ENCODE results near the gene UTRN.

Gene UTRN

DNA sequence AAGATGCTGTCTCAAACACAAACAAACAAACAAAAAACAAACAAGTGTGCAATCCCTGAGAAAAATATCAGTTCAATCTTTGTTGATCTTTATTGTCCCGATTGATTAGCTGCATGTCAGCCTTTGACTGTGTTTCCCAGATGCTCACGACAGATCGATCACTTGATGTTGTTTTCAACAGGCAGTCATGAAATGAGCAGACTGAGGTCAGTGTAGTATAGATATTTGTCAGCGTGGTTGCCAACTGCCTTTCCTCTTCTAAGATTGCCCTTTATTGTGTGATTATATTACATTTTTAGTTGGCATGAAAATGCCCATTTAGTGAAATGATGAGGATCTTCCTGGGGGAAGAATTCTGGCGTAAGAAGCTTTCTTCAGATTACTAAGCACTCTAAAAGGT lies 25.6 kb downstream of the UTRN start:
- ChIA-PET CTCF (no interaction called here), POLR2A (no interaction called here)
- no peak for TF ChIP-seq CTCF (IDR thresholded peaks at IDR 0.05; ENCODE audit: insufficient read depth, low read length, missing control alignments)
- no peak for DNase-seq (ENCODE audit: low read depth, low spot score)
- H3K4me3 ChIP-seq (ENCODE audit: low read depth, low read length): no peak overlapping the region

DNA sequence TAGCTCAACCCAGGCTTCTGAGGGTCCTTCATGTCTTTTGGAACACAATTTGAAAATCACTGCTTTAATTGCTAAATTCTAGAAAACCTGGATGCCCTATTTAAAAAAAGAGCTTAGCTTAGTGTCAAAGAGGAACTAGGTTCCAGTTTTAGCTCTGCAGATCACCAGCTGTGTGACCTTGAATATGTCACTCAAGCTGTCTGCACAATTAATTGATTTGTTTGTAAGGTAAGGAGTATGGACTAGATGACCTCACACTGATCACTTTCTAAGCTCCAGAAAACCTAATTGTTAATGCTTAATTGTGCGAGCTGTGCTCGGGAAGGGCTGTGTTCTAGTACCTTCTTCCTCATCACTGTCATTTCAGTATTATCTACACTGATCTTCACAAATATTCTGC lies 26.2 kb downstream of the UTRN start:
- TF ChIP-seq CTCF (IDR thresholded peaks at IDR 0.05; ENCODE audit: insufficient read depth, low read length, missing control alignments): no peak
- ChIA-PET CTCF (no interaction called here), POLR2A (no interaction called here)
- DNase-seq (ENCODE audit: low read depth, low spot score): no peak
- H3K4me3 ChIP-seq (ENCODE audit: low read depth, low read length): no peak overlapping the region

DNA sequence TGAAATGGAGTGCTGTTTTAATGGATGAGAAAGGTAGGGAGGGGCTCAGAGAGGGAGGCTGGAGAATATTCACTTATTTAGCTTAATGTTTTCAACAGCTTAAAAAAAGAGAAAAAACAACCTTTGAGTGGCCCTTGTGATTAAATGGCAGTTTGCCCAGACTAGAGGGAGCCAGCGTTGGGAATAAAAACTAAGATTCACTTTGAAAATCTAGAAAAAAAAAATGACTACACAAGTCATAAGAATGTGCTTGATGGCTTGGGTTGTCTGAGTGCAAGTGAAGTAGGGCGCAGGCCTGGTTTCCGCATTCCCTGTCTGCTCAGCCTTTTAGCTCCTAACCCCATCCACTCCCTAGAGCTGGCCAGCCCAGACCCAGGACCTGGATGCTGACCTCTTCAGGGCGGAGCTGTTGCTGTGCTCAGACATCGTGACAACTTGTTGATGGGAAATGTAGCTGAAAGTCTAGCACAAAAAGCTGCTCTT lies 28.9 kb downstream of the UTRN start:
- H3K4me3 ChIP-seq (ENCODE audit: low read depth, low read length): no peak overlapping the region
- no peak for DNase-seq (ENCODE audit: low read depth, low spot score)
- no peak for TF ChIP-seq CTCF (IDR thresholded peaks at IDR 0.05; ENCODE audit: insufficient read depth, low read length, missing control alignments)
- CTCF ChIA-PET: interaction anchor here (0.6 to 1.0 kb wide), 2 partner anchors 10 to 767 kb away, joined by 3 to 5 read pairs; no protein-coding TSS in a partner anchor
- POLR2A ChIA-PET: no interaction called here

GRCh38 chr6:144314562-144314961 lies 29.4 kb downstream of the UTRN start:
- POLR2A ChIA-PET: no interaction called here
- no peak for DNase-seq (ENCODE audit: low read depth, low spot score)
- no peak for TF ChIP-seq CTCF (IDR thresholded peaks at IDR 0.05; ENCODE audit: insufficient read depth, low read length, missing control alignments)
- CTCF ChIA-PET: interaction anchor here (0.6 to 1.0 kb wide), 2 partner anchors 9 to 768 kb away, joined by 3 to 5 read pairs; no protein-coding TSS in a partner anchor
- no peak overlapping the region for H3K4me3 ChIP-seq (ENCODE audit: low read depth, low read length)

DNA sequence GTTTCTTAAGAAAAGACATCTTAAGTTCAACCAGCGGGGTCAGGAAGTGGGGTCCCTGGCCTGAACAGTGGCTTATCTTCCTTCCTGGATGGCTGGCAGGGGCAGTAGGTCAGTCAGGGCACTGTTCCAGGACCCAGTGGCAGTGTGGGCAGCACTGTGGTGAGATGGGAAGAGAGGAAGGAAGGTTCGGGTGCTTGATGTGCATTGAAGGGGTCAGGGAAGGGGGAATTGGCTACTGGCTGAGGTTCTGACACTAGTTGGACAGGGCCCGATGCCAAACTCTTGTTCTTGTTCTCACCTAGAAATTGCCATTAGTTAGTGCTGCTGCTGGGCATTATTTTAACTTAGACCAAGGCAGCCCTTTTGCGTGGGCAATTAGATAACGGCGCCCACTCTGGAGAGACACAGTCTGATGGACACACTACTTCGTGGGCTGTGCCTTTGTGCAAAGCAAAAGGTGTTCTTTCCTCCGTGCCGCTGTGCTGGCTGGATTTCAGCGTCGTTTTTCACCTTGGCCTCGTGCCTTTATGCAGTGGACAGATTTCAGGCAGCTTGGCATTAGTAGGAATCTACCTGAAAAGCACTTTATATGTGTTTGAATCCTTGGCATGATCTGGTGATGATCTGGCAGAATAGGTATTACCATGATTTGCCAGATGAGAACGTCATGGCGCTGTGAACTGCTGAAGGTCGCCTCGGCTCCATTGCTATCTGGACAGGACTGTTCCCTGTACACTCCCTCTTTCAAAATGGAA lies 30.3 kb downstream of the UTRN start:
- POLR2A ChIA-PET: no interaction called here
- no peak for TF ChIP-seq CTCF (IDR thresholded peaks at IDR 0.05; ENCODE audit: insufficient read depth, low read length, missing control alignments)
- no peak for DNase-seq (ENCODE audit: low read depth, low spot score)
- CTCF ChIA-PET: no interaction called here
- H3K4me3 ChIP-seq (ENCODE audit: low read depth, low read length): no peak overlapping the region

- POLR2A ChIA-PET: no interaction called here
- no peak for DNase-seq (ENCODE audit: low read depth, low spot score)
- no peak for TF ChIP-seq CTCF (IDR thresholded peaks at IDR 0.05; ENCODE audit: insufficient read depth, low read length, missing control alignments)
- H3K4me3 ChIP-seq (ENCODE audit: low read depth, low read length): no peak overlapping the region
- CTCF ChIA-PET: no interaction called here
Measured at GRCh38 chr6:144315981-144316861, 31.1 kb downstream of the UTRN start.
